T-helper 22 cell (primary cell): ENCODE data around the gene ZMPSTE24.
"Not testable (repeated sequence)": the region's sequence is repeated elsewhere in the genome, so short reads cannot be mapped to it uniquely, and the experiment has no call there.

Experiments used
- DNase-seq: peaks from one replicate; pipeline ENCODE4 v3.0.0-alpha.2; 2020; ENCODE audit warnings: low read depth

The ZMPSTE24 gene

GRCh38 chr1:40257688-40258444 lies at the start of gene ZMPSTE24:
Gene ZMPSTE24, plus strand, starts transcription at chr1:40258236. Its CDS starts 36 bp downstream, at chr1:40258272.
- DNase-seq: peak; percentile 95

- no peak for DNase-seq
These were observed 47.4 kb upstream of the ZMPSTE24 start for GRCh38 chr1:40210511-40211204.

- DNase-seq: no peak
These were observed 39.7 kb upstream of the ZMPSTE24 start for GRCh38 chr1:40218333-40218732.

- DNase-seq: not testable (repeated sequence)
These were observed 36.5 kb upstream of the ZMPSTE24 start for GRCh38 chr1:40221471-40221905.

GRCh38 chr1:40221977-40222772 lies 35.9 kb upstream of the ZMPSTE24 start:
- DNase-seq: no peak

GRCh38 chr1:40224040-40224439 lies 34.0 kb upstream of the ZMPSTE24 start:
- DNase-seq: no peak

GRCh38 chr1:40226192-40226591 lies 31.8 kb upstream of the ZMPSTE24 start:
- DNase-seq: no peak

GRCh38 chr1:40232444-40232843 lies 25.6 kb upstream of the ZMPSTE24 start:
- peak; percentile 29 for DNase-seq

GRCh38 chr1:40239626-40240025 lies 18.4 kb upstream of the ZMPSTE24 start:
- no peak for DNase-seq

GRCh38 chr1:40240390-40240789 lies 17.6 kb upstream of the ZMPSTE24 start:
- DNase-seq: no peak

- DNase-seq: no peak
These were observed 16.7 kb upstream of the ZMPSTE24 start for GRCh38 chr1:40241362-40241761.

GRCh38 chr1:40243351-40243750 lies 14.7 kb upstream of the ZMPSTE24 start:
- DNase-seq: no peak

- DNase-seq: no peak
These were observed 13.8 kb upstream of the ZMPSTE24 start for GRCh38 chr1:40244138-40244744.

- no peak for DNase-seq
These were observed 12.3 kb upstream of the ZMPSTE24 start for GRCh38 chr1:40245686-40246085.

GRCh38 chr1:40247655-40248054 lies 10.4 kb upstream of the ZMPSTE24 start, which contains the start of gene TMCO2:
Gene TMCO2, plus strand, starts transcription at chr1:40247937. Its CDS starts 57 bp downstream, at chr1:40247994.
- no peak for DNase-seq

GRCh38 chr1:40248412-40248811 lies 9.6 kb upstream of the ZMPSTE24 start:
- no peak for DNase-seq

GRCh38 chr1:40251456-40251855 lies 6.6 kb upstream of the ZMPSTE24 start:
- no peak for DNase-seq

GRCh38 chr1:40252601-40253000 lies 5.4 kb upstream of the ZMPSTE24 start:
- no peak for DNase-seq

- no peak for DNase-seq
These were observed 2.8 kb upstream of the ZMPSTE24 start for GRCh38 chr1:40255231-40255630.

GRCh38 chr1:40256401-40257084 lies 1.5 kb upstream of the ZMPSTE24 start:
- DNase-seq: no peak

GRCh38 chr1:40257313-40257687 lies 736 bp upstream of the ZMPSTE24 start:
- no peak for DNase-seq

GRCh38 chr1:40258445-40258769 lies 371 bp downstream of the ZMPSTE24 start:
- no peak for DNase-seq
